Osteoblast (primary cell): ENCODE results near the gene MAP3K9. TPM values are rescaled to one million over a fixed set of nuclear protein-coding genes. Genes with fewer than 3 reads are reported as not detected.
A peak's percentile ranks its signal among the peaks of the same experiment; 100 is the strongest.

Experiments
- DNase-seq: peaks from one replicate; pipeline ENCODE4 v3.0.0; 2011; ENCODE audit warnings: low spot score, mixed read lengths; ENCODE audit not compliant: insufficient read length; ENCODE audit errors: missing footprints
- H2AFZ ChIP-seq: 2 replicates; pipeline ENCODE4 v1.6.0; 2011; ENCODE audit warnings: mild to moderate bottlenecking, low read length
- H3K27ac ChIP-seq: 2 replicates; pipeline ENCODE4 v1.5.1; 2011; ENCODE audit warnings: mild to moderate bottlenecking, low read depth, low read length, moderate library complexity
- H3K27me3 ChIP-seq: 2 replicates; pipeline ENCODE4 v1.6.0; 2012; ENCODE audit warnings: mild to moderate bottlenecking, control low read depth, inconsistent platforms, low read length, moderate library complexity; ENCODE audit not compliant: insufficient read depth
- H3K36me3 ChIP-seq: 2 replicates; pipeline ENCODE4 v1.5.1; 2011; ENCODE audit warnings: mild to moderate bottlenecking, low read length, control low read depth, moderate library complexity; ENCODE audit not compliant: insufficient read depth
- H3K4me1 ChIP-seq: 2 replicates; pipeline ENCODE4 v1.5.1; 2011; ENCODE audit warnings: mild to moderate bottlenecking, low read length, control low read depth, moderate library complexity; ENCODE audit not compliant: insufficient read depth
- H3K4me2 ChIP-seq: 2 replicates; pipeline ENCODE4 v1.6.0; 2011; ENCODE audit warnings: mild to moderate bottlenecking, low read length; ENCODE audit not compliant: insufficient read depth
- H3K4me3 ChIP-seq: fragments of 200-600 bp; sonication (generic); 3 replicates; pipeline ENCODE4 v1.5.1; 2012; ENCODE audit warnings: mild to moderate bottlenecking, low read length, inconsistent platforms; ENCODE audit not compliant: insufficient read depth
- H3K79me2 ChIP-seq: 2 replicates; pipeline ENCODE4 v1.6.0; 2012; ENCODE audit warnings: mild to moderate bottlenecking, low read length, control low read depth, inconsistent platforms; ENCODE audit not compliant: insufficient read depth
- H3K9me3 ChIP-seq: 2 replicates; pipeline ENCODE4 v1.5.1; 2011; ENCODE audit warnings: low read depth, low read length, control low read depth
- H4K20me1 ChIP-seq: 2 replicates; pipeline ENCODE4 v1.6.0; 2012; ENCODE audit warnings: mild to moderate bottlenecking, low read length, control low read depth; ENCODE audit not compliant: insufficient read depth
- CTCF ChIP-seq: IDR thresholded peaks from 2 replicates; pipeline ENCODE4 v1.5.1; 2011; ENCODE audit warnings: mild to moderate bottlenecking, low read depth, low read length, moderate library complexity; ENCODE audit errors: extremely low read depth
- total RNA-seq: library from RNA; depleted of rRNA; stranded (reverse); fragments of >200 nt; gene quantifications from 2 replicates; pipeline ENCODE4 v1.2.3, GENCODE V29; 2012

Gene MAP3K9
- total RNA-seq, 1 donor, result under 0.01 TPM

DNA sequence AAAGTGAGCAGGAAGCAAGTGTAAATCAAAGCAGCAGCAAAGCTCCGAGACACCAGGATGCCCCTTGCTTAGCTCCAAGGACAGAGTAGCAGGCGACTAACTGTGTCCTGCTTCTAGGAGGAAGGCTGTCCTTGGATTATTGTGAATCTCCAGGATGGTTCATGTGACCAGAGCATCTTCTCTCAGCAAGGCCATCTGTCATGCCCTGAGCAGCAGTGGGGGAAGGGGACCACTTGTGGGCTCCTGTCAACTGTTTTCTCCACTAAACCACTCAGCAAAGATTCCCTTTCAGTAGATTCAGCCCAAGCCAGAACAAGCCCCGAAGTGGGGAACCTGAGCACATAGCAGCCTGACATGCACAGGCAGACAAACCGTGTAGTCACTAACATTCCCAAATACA lies 19.4 kb downstream of the MAP3K9 start:
- TF ChIP-seq CTCF, result no peak
- Histone ChIP-seq H3K4me2 (no peak overlapping the region), H3K79me2 (no peaks in the 10 kb centered on the region), H3K36me3 (no peaks in the 10 kb centered on the region), H3K9me3 (no peaks in the 10 kb centered on the region), H3K4me1 (peaks cover 10% of the 10 kb centered on the region), H3K27me3 (peaks cover 12% of the 10 kb centered on the region), H4K20me1 (no peaks in the 10 kb centered on the region), H2AFZ (no peak overlapping the region), H3K4me3 (no peak overlapping the region), H3K27ac (no peak overlapping the region)
- no peak for DNase-seq

- no peaks in the 10 kb centered on the region for H3K79me2 ChIP-seq
- DNase-seq, result no peak
- no peak for TF ChIP-seq CTCF
- peaks cover 12% of the 10 kb centered on the region for H3K27me3 ChIP-seq
- no peaks in the 10 kb centered on the region for H3K9me3 ChIP-seq
- H3K4me3 ChIP-seq, result peak overlapping the region; percentile 24
- no peaks in the 10 kb centered on the region for H3K36me3 ChIP-seq
- peak overlapping the region; percentile 79 for H2AFZ ChIP-seq
- H3K4me2 ChIP-seq, result peak overlapping the region; percentile 67
- H4K20me1 ChIP-seq, result no peaks in the 10 kb centered on the region
- H3K4me1 ChIP-seq, result peaks cover 10% of the 10 kb centered on the region
- H3K27ac ChIP-seq, result no peak overlapping the region
These were observed 20.0 kb downstream of the MAP3K9 start for GRCh38 chr14:70789361-70789760.

- no peaks in the 10 kb centered on the region for H4K20me1 ChIP-seq
- peaks cover 12% of the 10 kb centered on the region for H3K27me3 ChIP-seq
- no peak overlapping the region for H3K27ac ChIP-seq
- H3K4me3 ChIP-seq, result peak overlapping the region; percentile 24
- peaks cover 10% of the 10 kb centered on the region for H3K4me1 ChIP-seq
- H3K4me2 ChIP-seq, result peak overlapping the region; percentile 67
- H2AFZ ChIP-seq, result peak overlapping the region; percentile 79
- no peak for TF ChIP-seq CTCF
- no peaks in the 10 kb centered on the region for H3K9me3 ChIP-seq
- DNase-seq, result no peak
- no peaks in the 10 kb centered on the region for H3K79me2 ChIP-seq
- H3K36me3 ChIP-seq, result no peaks in the 10 kb centered on the region
These were observed 20.4 kb downstream of the MAP3K9 start for GRCh38 chr14:70788898-70789297.

GRCh38 chr14:70785556-70785955 lies 23.8 kb downstream of the MAP3K9 start:
- Histone ChIP-seq H3K27ac (no peak overlapping the region), H4K20me1 (no peaks in the 10 kb centered on the region), H3K4me1 (peaks cover 20% of the 10 kb centered on the region), H3K4me2 (no peak overlapping the region), H3K79me2 (no peaks in the 10 kb centered on the region), H3K9me3 (no peaks in the 10 kb centered on the region), H3K36me3 (no peaks in the 10 kb centered on the region), H3K27me3 (peaks cover 4% of the 10 kb centered on the region), H2AFZ (no peak overlapping the region), H3K4me3 (no peak overlapping the region)
- no peak for DNase-seq
- TF ChIP-seq CTCF, result no peak
